HepG2 (cell line): ENCODE data around the gene KLHL35.

Experiments used
- CTCF ChIP-seq: sonication (generic); formaldehyde crosslinking; IDR thresholded peaks from 2 replicates; pipeline ENCODE4 v1.5.0; 2020; ENCODE audit warnings: mild to moderate bottlenecking, missing genetic modification reagents, moderate library complexity
- FOXM1 ChIP-seq: sonication (generic); formaldehyde crosslinking; IDR thresholded peaks from 2 replicates; pipeline ENCODE4 v1.5.0; 2020; ENCODE audit warnings: missing genetic modification reagents
- GTF3A ChIP-seq: sonication (generic); formaldehyde crosslinking; conservative IDR thresholded peaks from 2 replicates; pipeline ENCODE4 v1.4.0; 2020; ENCODE audit warnings: mild to moderate bottlenecking, missing genetic modification reagents
- HNRNPUL1 ChIP-seq: fragments of 200-400 bp; formaldehyde crosslinking; IDR thresholded peaks from 2 replicates; pipeline ENCODE4 v1.6.1; 2017; ENCODE audit warnings: low read depth, mild to moderate bottlenecking, low read length, moderate library complexity
- MTF1 ChIP-seq: sonication (generic); formaldehyde crosslinking; IDR thresholded peaks from 2 replicates; pipeline ENCODE4 v1.5.0; 2020; ENCODE audit warnings: missing genetic modification reagents
- POLR2AphosphoS5 ChIP-seq: IDR thresholded peaks from 2 replicates; pipeline ENCODE4 v1.6.1; 2012; ENCODE audit warnings: low read depth, low read length
- RFX5 ChIP-seq: IDR thresholded peaks from 2 replicates; pipeline ENCODE4 v1.6.1; 2011; ENCODE audit warnings: low read depth, low read length, improper control_type of control experiment
- TRIM24 ChIP-seq: sonication (generic); formaldehyde crosslinking; IDR thresholded peaks from 2 replicates; pipeline ENCODE4 v1.8.0; 2022; ENCODE audit warnings: mild to moderate bottlenecking, missing genetic modification reagents
- ZNF251 ChIP-seq: sonication (generic); formaldehyde crosslinking; IDR thresholded peaks from 2 replicates; pipeline ENCODE4 v1.9.0; 2021; ENCODE audit warnings: mild to moderate bottlenecking, missing genetic modification reagents
- ZNF768 ChIP-seq: sonication (generic); formaldehyde crosslinking; IDR thresholded peaks from 2 replicates; pipeline ENCODE4 v1.4.0; 2020; ENCODE audit warnings: missing genetic modification reagents
- TF ChIP-seq, protein P1 (sequence below): sonication (generic); formaldehyde crosslinking; IDR thresholded peaks from 2 replicates; pipeline ENCODE4 v1.4.0; 2020; ENCODE audit warnings: missing genetic modification reagents, borderline replicate concordance
- TF ChIP-seq, protein P2 (sequence below): sonication (generic); formaldehyde crosslinking; IDR thresholded peaks from 2 replicates; pipeline ENCODE4 v1.4.0; 2020; ENCODE audit warnings: missing genetic modification reagents
- TF ChIP-seq, protein P3 (sequence below): sonication (generic); formaldehyde crosslinking; IDR thresholded peaks from 2 replicates; pipeline ENCODE4 v1.5.1; 2020; ENCODE audit warnings: mild to moderate bottlenecking, missing genetic modification reagents, moderate library complexity

GRCh38 chr11:75470476-75471080, 37.6 kb upstream of the KLHL35 start:
- TF ChIP-seq, protein P1, sequence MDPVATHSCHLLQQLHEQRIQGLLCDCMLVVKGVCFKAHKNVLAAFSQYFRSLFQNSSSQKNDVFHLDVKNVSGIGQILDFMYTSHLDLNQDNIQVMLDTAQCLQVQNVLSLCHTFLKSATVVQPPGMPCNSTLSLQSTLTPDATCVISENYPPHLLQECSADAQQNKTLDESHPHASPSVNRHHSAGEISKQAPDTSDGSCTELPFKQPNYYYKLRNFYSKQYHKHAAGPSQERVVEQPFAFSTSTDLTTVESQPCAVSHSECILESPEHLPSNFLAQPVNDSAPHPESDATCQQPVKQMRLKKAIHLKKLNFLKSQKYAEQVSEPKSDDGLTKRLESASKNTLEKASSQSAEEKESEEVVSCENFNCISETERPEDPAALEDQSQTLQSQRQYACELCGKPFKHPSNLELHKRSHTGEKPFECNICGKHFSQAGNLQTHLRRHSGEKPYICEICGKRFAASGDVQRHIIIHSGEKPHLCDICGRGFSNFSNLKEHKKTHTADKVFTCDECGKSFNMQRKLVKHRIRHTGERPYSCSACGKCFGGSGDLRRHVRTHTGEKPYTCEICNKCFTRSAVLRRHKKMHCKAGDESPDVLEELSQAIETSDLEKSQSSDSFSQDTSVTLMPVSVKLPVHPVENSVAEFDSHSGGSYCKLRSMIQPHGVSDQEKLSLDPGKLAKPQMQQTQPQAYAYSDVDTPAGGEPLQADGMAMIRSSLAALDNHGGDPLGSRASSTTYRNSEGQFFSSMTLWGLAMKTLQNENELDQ, result no peak
- TF ChIP-seq HNRNPUL1 (no peak), TRIM24 (CRISPR knock-in tag) (no peak), ZNF251 (CRISPR knock-in tag) (no peak), ZNF768 (CRISPR knock-in tag) (no peak), CTCF (CRISPR knock-in tag) (no peak), FOXM1 (no peak), POLR2AphosphoS5 (no peak), MTF1 (CRISPR knock-in tag) (no peak), RFX5 (no peak), GTF3A (CRISPR knock-in tag) (no peak)
- TF ChIP-seq, protein P2, sequence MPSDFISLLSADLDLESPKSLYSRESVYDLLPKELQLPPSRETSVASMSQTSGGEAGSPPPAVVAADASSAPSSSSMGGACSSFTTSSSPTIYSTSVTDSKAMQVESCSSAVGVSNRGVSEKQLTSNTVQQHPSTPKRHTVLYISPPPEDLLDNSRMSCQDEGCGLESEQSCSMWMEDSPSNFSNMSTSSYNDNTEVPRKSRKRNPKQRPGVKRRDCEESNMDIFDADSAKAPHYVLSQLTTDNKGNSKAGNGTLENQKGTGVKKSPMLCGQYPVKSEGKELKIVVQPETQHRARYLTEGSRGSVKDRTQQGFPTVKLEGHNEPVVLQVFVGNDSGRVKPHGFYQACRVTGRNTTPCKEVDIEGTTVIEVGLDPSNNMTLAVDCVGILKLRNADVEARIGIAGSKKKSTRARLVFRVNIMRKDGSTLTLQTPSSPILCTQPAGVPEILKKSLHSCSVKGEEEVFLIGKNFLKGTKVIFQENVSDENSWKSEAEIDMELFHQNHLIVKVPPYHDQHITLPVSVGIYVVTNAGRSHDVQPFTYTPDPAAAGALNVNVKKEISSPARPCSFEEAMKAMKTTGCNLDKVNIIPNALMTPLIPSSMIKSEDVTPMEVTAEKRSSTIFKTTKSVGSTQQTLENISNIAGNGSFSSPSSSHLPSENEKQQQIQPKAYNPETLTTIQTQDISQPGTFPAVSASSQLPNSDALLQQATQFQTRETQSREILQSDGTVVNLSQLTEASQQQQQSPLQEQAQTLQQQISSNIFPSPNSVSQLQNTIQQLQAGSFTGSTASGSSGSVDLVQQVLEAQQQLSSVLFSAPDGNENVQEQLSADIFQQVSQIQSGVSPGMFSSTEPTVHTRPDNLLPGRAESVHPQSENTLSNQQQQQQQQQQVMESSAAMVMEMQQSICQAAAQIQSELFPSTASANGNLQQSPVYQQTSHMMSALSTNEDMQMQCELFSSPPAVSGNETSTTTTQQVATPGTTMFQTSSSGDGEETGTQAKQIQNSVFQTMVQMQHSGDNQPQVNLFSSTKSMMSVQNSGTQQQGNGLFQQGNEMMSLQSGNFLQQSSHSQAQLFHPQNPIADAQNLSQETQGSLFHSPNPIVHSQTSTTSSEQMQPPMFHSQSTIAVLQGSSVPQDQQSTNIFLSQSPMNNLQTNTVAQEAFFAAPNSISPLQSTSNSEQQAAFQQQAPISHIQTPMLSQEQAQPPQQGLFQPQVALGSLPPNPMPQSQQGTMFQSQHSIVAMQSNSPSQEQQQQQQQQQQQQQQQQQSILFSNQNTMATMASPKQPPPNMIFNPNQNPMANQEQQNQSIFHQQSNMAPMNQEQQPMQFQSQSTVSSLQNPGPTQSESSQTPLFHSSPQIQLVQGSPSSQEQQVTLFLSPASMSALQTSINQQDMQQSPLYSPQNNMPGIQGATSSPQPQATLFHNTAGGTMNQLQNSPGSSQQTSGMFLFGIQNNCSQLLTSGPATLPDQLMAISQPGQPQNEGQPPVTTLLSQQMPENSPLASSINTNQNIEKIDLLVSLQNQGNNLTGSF (CRISPR knock-in tag), result no peak
- TF ChIP-seq, protein P3, sequence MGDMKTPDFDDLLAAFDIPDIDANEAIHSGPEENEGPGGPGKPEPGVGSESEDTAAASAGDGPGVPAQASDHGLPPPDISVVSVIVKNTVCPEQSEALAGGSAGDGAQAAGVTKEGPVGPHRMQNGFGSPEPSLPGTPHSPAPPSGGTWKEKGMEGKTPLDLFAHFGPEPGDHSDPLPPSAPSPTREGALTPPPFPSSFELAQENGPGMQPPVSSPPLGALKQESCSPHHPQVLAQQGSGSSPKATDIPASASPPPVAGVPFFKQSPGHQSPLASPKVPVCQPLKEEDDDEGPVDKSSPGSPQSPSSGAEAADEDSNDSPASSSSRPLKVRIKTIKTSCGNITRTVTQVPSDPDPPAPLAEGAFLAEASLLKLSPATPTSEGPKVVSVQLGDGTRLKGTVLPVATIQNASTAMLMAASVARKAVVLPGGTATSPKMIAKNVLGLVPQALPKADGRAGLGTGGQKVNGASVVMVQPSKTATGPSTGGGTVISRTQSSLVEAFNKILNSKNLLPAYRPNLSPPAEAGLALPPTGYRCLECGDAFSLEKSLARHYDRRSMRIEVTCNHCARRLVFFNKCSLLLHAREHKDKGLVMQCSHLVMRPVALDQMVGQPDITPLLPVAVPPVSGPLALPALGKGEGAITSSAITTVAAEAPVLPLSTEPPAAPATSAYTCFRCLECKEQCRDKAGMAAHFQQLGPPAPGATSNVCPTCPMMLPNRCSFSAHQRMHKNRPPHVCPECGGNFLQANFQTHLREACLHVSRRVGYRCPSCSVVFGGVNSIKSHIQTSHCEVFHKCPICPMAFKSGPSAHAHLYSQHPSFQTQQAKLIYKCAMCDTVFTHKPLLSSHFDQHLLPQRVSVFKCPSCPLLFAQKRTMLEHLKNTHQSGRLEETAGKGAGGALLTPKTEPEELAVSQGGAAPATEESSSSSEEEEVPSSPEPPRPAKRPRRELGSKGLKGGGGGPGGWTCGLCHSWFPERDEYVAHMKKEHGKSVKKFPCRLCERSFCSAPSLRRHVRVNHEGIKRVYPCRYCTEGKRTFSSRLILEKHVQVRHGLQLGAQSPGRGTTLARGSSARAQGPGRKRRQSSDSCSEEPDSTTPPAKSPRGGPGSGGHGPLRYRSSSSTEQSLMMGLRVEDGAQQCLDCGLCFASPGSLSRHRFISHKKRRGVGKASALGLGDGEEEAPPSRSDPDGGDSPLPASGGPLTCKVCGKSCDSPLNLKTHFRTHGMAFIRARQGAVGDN, result no peak
